Keratinocyte (primary cell): Measurements from ENCODE around the gene TXK. TPM values are rescaled to one million over a fixed set of nuclear protein-coding genes. Genes with fewer than 3 reads are reported as not detected.

Experiments used
- DNase-seq: peaks from one replicate; pipeline ENCODE4 v3.0.0-alpha.2; 2011; ENCODE audit warnings: low read depth, missing footprints, low spot score
- FAIRE-seq: peaks from 2 replicates; lab custom pipeline; 2011; peaks lifted over from hg19 to GRCh38; lab: Jason Lieb, UNC
- H2AFZ ChIP-seq: 2 replicates; pipeline ENCODE4 v1.6.0; 2012; ENCODE audit warnings: low read length, control low read depth, inconsistent platforms; ENCODE audit not compliant: control insufficient read depth
- H3K27ac ChIP-seq: 2 replicates; pipeline ENCODE4 v1.5.1; 2011; ENCODE audit warnings: low read length; ENCODE audit not compliant: control insufficient read depth, insufficient read depth
- H3K27me3 ChIP-seq: 3 replicates; pipeline ENCODE4 v1.6.0; 2011; ENCODE audit warnings: low read length; ENCODE audit not compliant: control insufficient read depth, insufficient read depth; ENCODE audit errors: extremely low read depth
- H3K36me3 ChIP-seq, 2 experiments: 2 replicates in 1 of 2; 3 replicates in 1 of 2; pipeline ENCODE4 v1.5.1; 2011; ENCODE audit warnings: low read length in 2 of 2, mild to moderate bottlenecking in 1 of 2; ENCODE audit not compliant: control insufficient read depth in 2 of 2, insufficient read depth in 2 of 2; ENCODE audit errors: extremely low read depth in 1 of 2
- H3K4me1 ChIP-seq: 3 replicates; pipeline ENCODE4 v1.5.1; 2011; ENCODE audit warnings: low read length; ENCODE audit not compliant: control insufficient read depth, insufficient read depth; ENCODE audit errors: extremely low read depth
- H3K4me2 ChIP-seq: 3 replicates; pipeline ENCODE4 v1.6.0; 2011; ENCODE audit warnings: low read depth, low read length; ENCODE audit not compliant: control insufficient read depth, insufficient read depth; ENCODE audit errors: extremely low read depth
- H3K4me3 ChIP-seq, 3 experiments: fragments of 200-600 bp in 1 of 3; sonication (generic) in 1 of 3; 2 replicates in 2 of 3; 3 replicates in 1 of 3; pipeline ENCODE4 v1.5.1; 2011 to 2016; ENCODE audit warnings: low read length in 3 of 3, mild to moderate bottlenecking in 3 of 3, control low read depth in 2 of 3, inconsistent platforms in 1 of 3, low read depth in 1 of 3, mixed read lengths in 1 of 3, mixed run types in 1 of 3, moderate library complexity in 1 of 3; ENCODE audit not compliant: control insufficient read depth in 2 of 3, insufficient read depth in 2 of 3; ENCODE audit errors: extremely low read depth in 1 of 3
- H3K79me2 ChIP-seq: 2 replicates; pipeline ENCODE4 v1.6.0; 2012; ENCODE audit warnings: low read length; ENCODE audit not compliant: control insufficient read depth, insufficient read depth
- H3K9ac ChIP-seq: 3 replicates; pipeline ENCODE4 v1.6.0; 2011; ENCODE audit warnings: low read length; ENCODE audit not compliant: control insufficient read depth, insufficient read depth; ENCODE audit errors: extremely low read depth
- H3K9me1 ChIP-seq: 3 replicates; pipeline ENCODE4 v1.6.0; 2011; ENCODE audit warnings: low read length; ENCODE audit not compliant: control insufficient read depth, insufficient read depth; ENCODE audit errors: extremely low read depth
- H3K9me3 ChIP-seq: 2 replicates; pipeline ENCODE4 v1.5.1; 2012; ENCODE audit warnings: low read depth, low read length; ENCODE audit not compliant: control insufficient read depth
- H4K20me1 ChIP-seq: 3 replicates; pipeline ENCODE4 v1.6.0; 2011; ENCODE audit warnings: low read length; ENCODE audit not compliant: control insufficient read depth, insufficient read depth; ENCODE audit errors: extremely low read depth
- CTCF ChIP-seq, 3 experiments: IDR thresholded peaks in 1 of 3; conservative IDR thresholded peaks in 1 of 3; optimal IDR thresholded peaks in 1 of 3; 2 replicates in 2 of 3; 3 replicates in 1 of 3; pipeline versions ENCODE3 to v1.5.1; 2011; ENCODE audit warnings: low read length in 3 of 3, mild to moderate bottlenecking in 3 of 3, moderate library complexity in 2 of 3, control low read depth in 1 of 3, inconsistent platforms in 1 of 3; ENCODE audit not compliant: insufficient read depth in 2 of 3; ENCODE audit errors: extremely low read depth in 1 of 3
- EZH2 ChIP-seq: IDR thresholded peaks from one replicate; pipeline ENCODE4 v1.6.1; 2012; ENCODE audit warnings: inconsistent platforms, mild to moderate bottlenecking, low read length, moderate library complexity
- dilution Hi-C: fragments of 300-500 bp; cut with MboI; formaldehyde crosslinking; loops from one replicate; pipeline ENCODE4 v1.7.0; 2020; ENCODE audit warnings: low sequenced_read_pairs; ENCODE audit not compliant: extremely low pct_ligation_motif_present
- polyA plus RNA-seq, 5 experiments: library from polyadenylated mRNA; depleted of rRNA in 3 of 5; stranded (reverse) in 3 of 5; stranded (forward) in 1 of 5; unstranded in 1 of 5; fragments of >200 nt; gene quantifications; 1 replicate in 1 of 5; 2 replicates in 3 of 5; 3 replicates in 1 of 5; pipeline versions ENCODE4 v1.2.1 to v1.2.3, GENCODE V29; 2011 to 2012; ENCODE audit warnings: missing spikeins in 2 of 5, low read depth in 1 of 5, low replicate concordance in 1 of 5

TXK gene
- polyA plus RNA-seq, 1 donor (not counting 4 experiments of a cell fraction or from before 2014, with no cell fraction given): 0.12 TPM

DNA sequence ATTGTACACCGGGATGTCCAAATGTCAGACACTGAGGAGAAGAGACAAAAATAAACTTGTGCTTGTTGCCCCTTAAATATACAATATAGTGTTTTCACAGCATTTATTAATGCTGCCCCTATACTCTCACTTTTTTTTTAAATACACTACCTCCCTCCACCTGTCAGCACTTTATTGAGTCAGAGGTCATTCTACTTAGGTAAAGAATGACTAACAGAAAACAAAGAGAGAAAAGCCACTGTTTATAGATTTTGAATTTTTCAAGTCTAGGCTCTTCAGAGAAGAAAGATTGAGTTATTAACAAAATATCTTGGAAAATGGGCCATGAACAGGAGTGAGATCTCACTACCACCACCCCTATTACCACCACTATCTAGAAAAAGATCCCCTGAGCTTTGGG lies 59.4 kb downstream of the TXK start:
- no peak overlapping the region for H3K27ac ChIP-seq

DNA sequence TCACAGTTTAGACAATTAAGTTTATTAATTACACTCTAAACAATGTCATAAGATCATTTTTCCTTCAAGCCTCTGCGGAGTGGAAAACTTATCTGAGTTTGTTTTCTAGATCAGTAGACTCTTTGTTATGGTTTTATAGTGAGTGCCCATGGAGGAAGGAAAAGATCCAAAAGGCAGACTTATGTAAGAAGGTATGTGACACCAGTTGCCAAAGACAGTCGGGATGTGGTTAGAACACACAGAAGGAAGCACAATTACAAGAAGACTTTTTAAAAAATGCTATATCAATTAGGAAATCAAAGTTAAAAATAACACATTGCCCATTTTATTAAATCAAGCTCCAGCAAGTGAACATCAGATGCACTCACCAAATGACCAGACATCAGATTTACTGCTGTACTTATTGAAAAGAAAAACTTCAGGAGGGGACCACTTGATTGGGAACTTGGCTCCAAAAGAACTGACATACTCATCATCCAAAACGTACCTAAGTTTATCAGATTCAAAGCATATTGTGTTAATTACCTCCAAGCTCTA lies 60.4 kb downstream of the TXK start:
- Histone ChIP-seq H3K27ac (no peak overlapping the region), H3K4me1 (no peaks in the 10 kb centered on the region), H3K4me3 (no peak overlapping the region), H3K9ac (no peak overlapping the region), H4K20me1 (no peaks in the 10 kb centered on the region), H3K4me2 (no peak overlapping the region), H3K9me1 (no peaks in the 10 kb centered on the region), H3K27me3 (no peaks in the 10 kb centered on the region), H3K79me2 (no peaks in the 10 kb centered on the region), H3K36me3 (no peaks in the 10 kb centered on the region), H3K9me3 (no peaks in the 10 kb centered on the region), H2AFZ (no peak overlapping the region)
- dilution Hi-C loops: no loop called here
- FAIRE-seq: no peak
- DNase-seq: no peak
- TF ChIP-seq EZH2 (no peak), CTCF (optimal IDR thresholded peaks at IDR 0.05 in 1 of 3, IDR thresholded peaks at IDR 0.05 in 1 of 3, conservative IDR thresholded peaks at IDR 0.05 in 1 of 3; ENCODE audit: extremely low read depth in 1 of 3, insufficient read depth in 2 of 3, low read length in 3 of 3) (no peak)

More for the DNA sequence above, 59.4 kb downstream of the TXK start:
- H3K9me3 ChIP-seq: no peaks in the 10 kb centered on the region
- dilution Hi-C loops: no loop called here
- H4K20me1 ChIP-seq: no peaks in the 10 kb centered on the region
- DNase-seq (no peak), FAIRE-seq (no peak)
- no peaks in the 10 kb centered on the region for H3K27me3 ChIP-seq
- no peak overlapping the region for H2AFZ ChIP-seq
- no peaks in the 10 kb centered on the region for H3K79me2 ChIP-seq
- no peaks in the 10 kb centered on the region for H3K36me3 ChIP-seq
- H3K4me2 ChIP-seq: no peak overlapping the region
- H3K9ac ChIP-seq: no peak overlapping the region
- TF ChIP-seq EZH2 (no peak), CTCF (optimal IDR thresholded peaks at IDR 0.05 in 1 of 3, IDR thresholded peaks at IDR 0.05 in 1 of 3, conservative IDR thresholded peaks at IDR 0.05 in 1 of 3; ENCODE audit: extremely low read depth in 1 of 3, insufficient read depth in 2 of 3, low read length in 3 of 3) (no peak)
- peaks cover 6% of the 10 kb centered on the region for H3K4me1 ChIP-seq
- H3K9me1 ChIP-seq: no peaks in the 10 kb centered on the region
- no peak overlapping the region for H3K4me3 ChIP-seq
